ENCODE data around the gene BMP6.

The BMP6 gene

GRCh38 chr6:7749478-7749877 lies 23.6 kb downstream of the BMP6 start:
- DNase-seq = no peak

- DNase-seq = no peak
Measured at GRCh38 chr6:7750197-7750596, 24.3 kb downstream of the BMP6 start.

GRCh38 chr6:7758456-7758855 lies 32.6 kb downstream of the BMP6 start:
- no peak for DNase-seq

GRCh38 chr6:7759320-7759719 lies 33.4 kb downstream of the BMP6 start:
- DNase-seq = no peak

- DNase-seq = no peak
Measured at GRCh38 chr6:7761051-7761450, 35.2 kb downstream of the BMP6 start.

GRCh38 chr6:7762760-7763159 lies 36.9 kb downstream of the BMP6 start:
- DNase-seq = no peak

GRCh38 chr6:7763881-7764280 lies 38.0 kb downstream of the BMP6 start:
- DNase-seq = no peak

- DNase-seq = no peak
Measured at GRCh38 chr6:7765575-7766325, 39.9 kb downstream of the BMP6 start.

- DNase-seq = no peak
Measured at GRCh38 chr6:7769702-7770101, 43.8 kb downstream of the BMP6 start.

- DNase-seq = no peak
Measured at GRCh38 chr6:7770111-7770510, 44.2 kb downstream of the BMP6 start.

GRCh38 chr6:7770601-7771000 lies 44.7 kb downstream of the BMP6 start:
- no peak for DNase-seq

GRCh38 chr6:7773322-7773721 lies 47.4 kb downstream of the BMP6 start:
- DNase-seq = no peak

GRCh38 chr6:7773914-7774313 lies 48.0 kb downstream of the BMP6 start:
- no peak for DNase-seq

- no peak for DNase-seq
Measured at GRCh38 chr6:7776509-7776908, 50.6 kb downstream of the BMP6 start.

- DNase-seq = no peak
Measured at GRCh38 chr6:7777074-7777473, 51.2 kb downstream of the BMP6 start.

GRCh38 chr6:7781240-7781639 lies 55.3 kb downstream of the BMP6 start:
- no peak for DNase-seq

GRCh38 chr6:7784248-7784647 lies 58.3 kb downstream of the BMP6 start:
- no peak for DNase-seq

- DNase-seq = no peak
Measured at GRCh38 chr6:7784706-7785105, 58.8 kb downstream of the BMP6 start.

GRCh38 chr6:7785243-7786035 lies 59.5 kb downstream of the BMP6 start:
- no peak for DNase-seq

GRCh38 chr6:7786214-7786661 lies 60.3 kb downstream of the BMP6 start:
- DNase-seq = no peak

- no peak for DNase-seq
Measured at GRCh38 chr6:7787137-7787608, 61.3 kb downstream of the BMP6 start.

GRCh38 chr6:7787731-7788130 lies 61.8 kb downstream of the BMP6 start:
- no peak for DNase-seq

GRCh38 chr6:7794509-7794908 lies 68.6 kb downstream of the BMP6 start:
- DNase-seq = no peak

GRCh38 chr6:7797386-7797785 lies 71.5 kb downstream of the BMP6 start:
- no peak for DNase-seq
